Fibroblast of the conjunctiva (primary cell): ENCODE results near the gene RFTN1.
"Not testable (repeated sequence)": the region's sequence is repeated elsewhere in the genome, so short reads cannot be mapped to it uniquely, and the experiment has no call there.

Source experiments
- DNase-seq: peaks from one replicate; pipeline ENCODE4 v3.0.0-alpha.2; 2010; ENCODE audit warnings: low read depth

The RFTN1 gene

DNA sequence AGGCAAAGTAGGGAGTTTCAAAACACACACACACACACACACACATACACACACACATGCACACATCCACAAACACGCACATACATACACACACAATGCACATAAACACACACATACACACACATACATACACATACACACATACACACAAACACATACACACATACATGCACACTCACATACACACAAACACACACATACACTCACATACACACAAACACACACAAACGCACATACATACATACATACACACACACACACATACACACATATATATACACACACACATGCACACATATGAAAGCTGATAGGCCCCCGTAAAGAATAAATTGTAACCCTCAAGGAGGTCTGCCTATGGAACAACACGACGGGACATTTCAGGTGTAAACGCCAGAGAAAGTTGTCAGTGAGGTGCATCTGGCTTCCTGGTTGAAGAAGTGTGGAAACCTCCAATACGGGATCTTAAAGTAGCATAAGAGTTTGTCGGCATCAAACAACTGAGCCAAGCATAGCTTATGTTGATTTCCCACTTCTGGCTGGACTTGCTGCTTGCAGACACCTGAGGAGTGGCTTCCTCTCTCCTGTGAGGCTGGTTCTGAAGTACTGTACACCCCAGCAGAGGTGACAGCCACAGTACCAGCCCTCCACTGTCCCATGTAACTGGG lies 5.8 kb downstream of the RFTN1 start:
- no peak for DNase-seq

GRCh38 chr3:16506884-16507577 lies 6.5 kb downstream of the RFTN1 start:
- no peak for DNase-seq

DNA sequence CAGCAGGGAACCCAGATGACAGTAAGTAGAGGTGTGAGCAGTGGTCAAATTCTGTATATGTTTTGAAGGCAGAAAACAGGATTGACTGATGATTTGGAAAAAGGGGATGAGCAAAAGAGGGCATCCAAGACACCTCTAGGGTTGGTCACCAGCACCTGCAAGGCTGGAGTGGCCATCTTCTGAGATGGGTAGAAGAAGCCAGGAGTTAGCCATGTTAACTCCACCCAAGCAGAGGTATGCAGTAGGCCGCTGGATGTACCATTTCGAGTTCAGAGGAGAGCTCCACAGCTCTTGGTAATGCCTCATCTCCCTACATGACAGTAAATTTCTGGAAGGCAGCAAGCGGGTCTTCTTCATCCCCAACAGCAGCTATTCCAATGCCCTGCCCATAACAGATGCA lies 7.0 kb downstream of the RFTN1 start:
- no peak for DNase-seq

GRCh38 chr3:16504692-16505091 lies 8.8 kb downstream of the RFTN1 start:
- DNase-seq, result no peak

GRCh38 chr3:16504242-16504641 lies 9.3 kb downstream of the RFTN1 start:
- no peak for DNase-seq

DNA sequence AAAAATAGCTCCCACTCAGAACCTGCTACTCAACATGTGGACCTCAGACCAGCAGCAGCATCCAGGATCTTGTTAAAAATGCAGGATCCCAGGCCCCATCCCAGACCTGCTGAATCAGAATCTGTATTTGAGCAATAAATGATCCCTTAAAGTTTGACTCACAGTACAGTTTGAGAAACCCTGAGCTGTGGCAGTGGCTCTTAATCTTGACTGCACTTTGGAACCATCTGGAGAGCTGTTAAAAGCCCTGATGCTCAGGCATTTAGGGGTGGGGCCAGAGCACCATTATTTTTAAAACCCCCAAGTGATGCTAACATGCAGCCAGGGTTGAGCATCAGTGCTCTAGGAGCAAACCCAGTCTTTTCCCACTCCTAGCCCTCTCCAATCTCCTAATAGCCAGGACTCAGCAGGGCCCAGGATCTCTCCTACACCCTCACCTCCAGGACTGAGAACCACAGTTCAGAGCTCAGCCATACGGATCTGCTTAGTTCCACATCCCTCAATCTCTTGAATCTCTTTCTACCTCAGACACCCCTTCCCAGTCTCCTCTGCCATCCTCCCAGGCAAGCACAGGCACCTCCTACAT lies 10.2 kb downstream of the RFTN1 start:
- no peak for DNase-seq

- no peak for DNase-seq
Observed at GRCh38 chr3:16502347-16502908, 11.1 kb downstream of the RFTN1 start.

GRCh38 chr3:16501376-16501775 lies 12.1 kb downstream of the RFTN1 start:
- no peak for DNase-seq

DNA sequence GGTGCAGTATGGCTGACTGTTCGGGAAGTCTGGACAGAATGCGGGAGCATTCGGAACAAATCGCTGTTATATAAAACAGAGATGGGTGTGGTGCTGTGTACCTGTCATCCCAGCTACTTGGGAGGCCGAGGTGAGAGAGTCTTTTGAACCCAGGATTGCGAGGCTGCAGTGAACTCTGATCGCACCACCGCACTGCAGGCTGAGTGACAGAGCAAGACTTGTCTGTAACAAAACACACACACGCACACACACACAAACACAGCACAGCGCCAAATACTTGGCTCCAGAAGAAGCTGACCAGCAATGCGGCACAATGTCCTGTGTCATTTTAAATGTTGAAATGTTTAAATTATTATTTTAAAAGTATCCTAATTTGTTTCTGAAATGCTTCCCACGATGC lies 12.6 kb downstream of the RFTN1 start:
- no peak for DNase-seq

DNA sequence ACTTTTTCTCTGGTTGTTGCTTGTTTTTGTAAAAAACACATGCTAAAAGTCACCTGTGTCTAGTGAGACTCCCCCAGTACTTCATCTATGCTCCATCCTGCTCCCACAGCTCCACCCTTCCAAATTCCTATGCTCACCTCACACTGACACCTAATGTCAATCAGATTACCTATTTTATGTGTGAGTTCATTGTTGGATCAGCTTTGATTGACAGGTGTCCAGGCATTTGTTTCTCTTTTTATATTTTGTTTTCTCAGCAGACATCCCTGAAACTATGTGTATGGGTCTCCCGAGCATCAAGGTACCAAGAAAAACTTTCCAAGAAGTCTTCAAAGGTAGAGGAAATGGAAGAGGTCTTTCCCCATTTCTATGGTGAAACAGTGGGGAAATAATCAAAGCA lies 13.4 kb downstream of the RFTN1 start:
- no peak for DNase-seq

GRCh38 chr3:16499351-16499750 lies 14.1 kb downstream of the RFTN1 start:
- no peak for DNase-seq

DNA sequence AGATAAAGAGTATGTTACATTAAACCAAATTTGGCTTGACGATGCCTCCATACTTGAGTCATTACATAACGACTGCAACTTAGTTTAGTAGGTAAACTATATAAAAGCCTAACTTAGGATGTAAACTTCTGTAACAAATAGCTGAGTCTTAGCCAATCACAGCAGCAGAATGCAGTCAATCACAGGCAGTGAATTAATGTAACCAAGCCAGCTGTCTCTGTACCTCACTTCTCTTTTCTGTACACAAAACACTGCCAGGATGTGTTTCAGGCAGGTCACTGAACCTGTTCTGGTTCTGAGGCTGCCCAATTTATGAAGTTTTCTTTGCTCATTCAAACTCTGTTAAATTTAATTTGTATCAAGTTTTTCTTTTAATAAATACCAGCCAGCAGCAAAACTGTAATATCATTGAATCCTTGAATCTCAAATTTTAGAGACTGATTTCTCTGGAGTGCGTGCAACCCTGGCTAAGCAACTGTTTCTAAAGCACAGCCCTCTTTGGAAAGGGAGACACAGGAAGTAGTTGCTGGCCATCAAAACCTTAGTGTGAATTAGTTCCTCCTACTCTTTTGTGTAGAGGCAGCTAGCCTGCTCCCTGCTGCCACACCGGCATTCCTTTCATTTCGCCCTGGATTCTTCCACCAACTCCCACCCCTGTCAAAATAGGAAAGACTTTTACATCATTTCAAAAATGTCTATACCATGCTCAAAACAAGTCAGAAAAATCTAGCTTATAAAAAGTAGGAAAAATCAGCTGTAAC lies 15.2 kb downstream of the RFTN1 start:
- no peak for DNase-seq

- no peak for DNase-seq
Observed at GRCh38 chr3:16496408-16497222, 16.9 kb downstream of the RFTN1 start.

- DNase-seq, result no peak
Observed at GRCh38 chr3:16496008-16496407, 17.5 kb downstream of the RFTN1 start.

- DNase-seq, result no peak
Observed at GRCh38 chr3:16494814-16495431, 18.6 kb downstream of the RFTN1 start.

GRCh38 chr3:16494094-16494493 lies 19.4 kb downstream of the RFTN1 start:
- DNase-seq, result no peak

DNA sequence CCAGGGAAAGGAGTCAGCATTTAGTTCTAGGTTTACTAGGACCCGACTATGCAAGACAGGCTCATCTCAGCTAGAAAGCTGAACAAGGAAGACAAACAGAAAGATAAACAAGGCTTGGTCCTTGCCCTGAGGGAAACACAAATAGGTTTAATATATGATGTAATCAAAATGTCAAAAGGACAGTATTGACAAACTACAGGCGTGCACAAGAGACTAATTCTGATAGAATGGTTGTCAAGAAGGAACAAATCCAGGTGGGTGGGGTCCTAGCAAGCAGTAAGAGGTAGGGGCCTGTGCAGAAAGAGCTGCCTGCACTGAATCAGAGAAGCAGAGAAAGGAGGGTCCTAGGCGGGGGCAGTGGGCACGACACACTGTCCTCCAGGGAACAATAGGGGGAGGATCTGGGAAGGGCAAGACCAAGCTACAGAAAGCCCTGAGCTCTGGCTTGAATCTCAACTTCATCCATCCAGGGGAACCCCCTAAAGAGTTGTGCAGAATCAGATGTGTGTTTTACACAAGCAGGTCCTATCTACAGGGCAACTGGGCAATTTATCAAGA lies 23.4 kb downstream of the RFTN1 start:
- DNase-seq, result no peak

GRCh38 chr3:16489326-16490061 lies 24.0 kb downstream of the RFTN1 start:
- not testable (repeated sequence) for DNase-seq

GRCh38 chr3:16488637-16489036 lies 24.9 kb downstream of the RFTN1 start:
- DNase-seq, result no peak

- DNase-seq, result no peak
Observed at GRCh38 chr3:16487511-16488175, 25.9 kb downstream of the RFTN1 start.
